HepG2 (cell line): ENCODE measurements around the gene SDK1. TPM values are rescaled to one million over a fixed set of nuclear protein-coding genes. Genes with fewer than 3 reads are reported as not detected.

Experiments used
- ATAC-seq: fragments of 200-7000 bp; cut with Tn5 transposase; 3 replicates; pipeline ENCODE4 v1.9.1; 2020; ENCODE audit warnings: mild to moderate bottlenecking, moderate library complexity
- BruUV-seq: library from RNA; stranded (reverse); fragments of 400-500 nt; replicated peaks from 2 replicates; lab custom pipeline; 2021; lab: Mats Ljungman, UMichigan
- CTCF ChIA-PET: fragments of 300-600 bp; formaldehyde crosslinking; extraction: SDS; loops from one replicate; lab custom pipeline; 2021; ENCODE audit warnings: low total read pairs, inconsistent platforms, low intra/inter-chr PET ratio; lab: Yijun Ruan, JAX
- POLR2A ChIA-PET: fragments of 350-600 bp; sonication (Branson Sonifier 250); formaldehyde crosslinking; loops from one replicate; lab custom pipeline; 2020; ENCODE audit warnings: antibody characterized with exemption, inconsistent platforms; lab: Yijun Ruan, JAX
- DNase-seq: peaks from one replicate; pipeline ENCODE4 v3.0.0-alpha.2; 2015; ENCODE audit warnings: low spot score
- FAIRE-seq: peaks from 3 replicates; lab custom pipeline; 2011; peaks lifted over from hg19 to GRCh38; lab: Jason Lieb, UNC
- H2AFZ ChIP-seq: one replicate; pipeline ENCODE4 v1.6.1; 2011; ENCODE audit warnings: low read length, inconsistent platforms
- H3K27ac ChIP-seq: fragments of 300-600 bp; 3 replicates; pipeline ENCODE4 v1.8.0; 2011; ENCODE audit warnings: mixed run types, mild to moderate bottlenecking, mixed read lengths, low read length, inconsistent platforms; ENCODE audit not compliant: insufficient read depth; ENCODE audit errors: extremely low read length
- H3K27me3 ChIP-seq, 2 experiments: fragments of 200-600 bp in 1 of 2; 2 replicates in 1 of 2; 3 replicates in 1 of 2; pipeline versions ENCODE4 v1.6.0 to v1.8.0; 2011; ENCODE audit warnings: low read length in 2 of 2, mild to moderate bottlenecking in 2 of 2, moderate library complexity in 2 of 2, inconsistent platforms in 1 of 2; ENCODE audit not compliant: insufficient read depth in 2 of 2, control insufficient read depth in 1 of 2
- H3K36me3 ChIP-seq, 2 experiments: fragments of 200-600 bp in 1 of 2; replicated peaks in 1 of 2; 2 replicates in 1 of 2; 3 replicates in 1 of 2; pipeline versions ENCODE4 v1.5.1 to v1.8.0; 2011; ENCODE audit warnings: low read length in 2 of 2, inconsistent platforms in 1 of 2; ENCODE audit not compliant: insufficient read depth in 2 of 2, control insufficient read depth in 1 of 2
- H3K4me1 ChIP-seq: 2 replicates; pipeline ENCODE4 v1.5.1; 2012; ENCODE audit warnings: low read length, inconsistent platforms; ENCODE audit not compliant: insufficient read depth
- H3K4me2 ChIP-seq: 2 replicates; pipeline ENCODE4 v1.6.0; 2011; ENCODE audit warnings: low read depth, low read length, inconsistent platforms
- H3K4me3 ChIP-seq, 3 experiments: fragments of 200-600 bp in 1 of 3; sonication (generic), shearing (Covaris generic) in 1 of 3; replicated peaks in 1 of 3; 2 replicates each; pipeline ENCODE4 v1.5.1; 2011 to 2016; ENCODE audit warnings: low read length in 3 of 3, inconsistent platforms in 2 of 3, low read depth in 2 of 3, mild to moderate bottlenecking in 2 of 3, control low read depth in 1 of 3, mixed read lengths in 1 of 3; ENCODE audit not compliant: insufficient read depth in 1 of 3
- H3K79me2 ChIP-seq: one replicate; pipeline ENCODE4 v1.6.1; 2011; ENCODE audit warnings: low read length, inconsistent platforms; ENCODE audit not compliant: insufficient read depth
- H3K9ac ChIP-seq: 2 replicates; pipeline ENCODE4 v1.6.0; 2011; ENCODE audit warnings: mild to moderate bottlenecking, low read depth, low read length, inconsistent platforms; ENCODE audit not compliant: insufficient read depth
- H3K9me3 ChIP-seq: 2 replicates; pipeline ENCODE4 v1.5.1; 2012; ENCODE audit warnings: mild to moderate bottlenecking, low read length
- H4K20me1 ChIP-seq: 2 replicates; pipeline ENCODE4 v1.6.0; 2011; ENCODE audit warnings: inconsistent platforms, mild to moderate bottlenecking, low read length, moderate library complexity; ENCODE audit not compliant: insufficient read depth
- ARNTL ChIP-seq: sonication (generic); formaldehyde crosslinking; IDR thresholded peaks from 2 replicates; pipeline ENCODE4 v1.4.0; 2020; ENCODE audit warnings: mild to moderate bottlenecking, missing genetic modification reagents
- BCLAF1 ChIP-seq: fragments of 450-650 bp; IDR thresholded peaks from 2 replicates; pipeline ENCODE4 v1.6.1; 2017; ENCODE audit warnings: mild to moderate bottlenecking
- CAMTA2 ChIP-seq: sonication (generic); formaldehyde crosslinking; IDR thresholded peaks from 2 replicates; pipeline ENCODE4 v1.4.0; 2020; ENCODE audit warnings: mild to moderate bottlenecking, missing genetic modification reagents, borderline replicate concordance
- GABPB1 ChIP-seq: IDR thresholded peaks from 2 replicates; pipeline ENCODE4 v1.6.1; 2016; ENCODE audit warnings: mild to moderate bottlenecking, missing genetic modification reagents, moderate library complexity, missing compliant biosample characterization
- HNRNPLL ChIP-seq: fragments of 200-400 bp; formaldehyde crosslinking; IDR thresholded peaks from 2 replicates; pipeline ENCODE4 v1.6.1; 2017; ENCODE audit warnings: mild to moderate bottlenecking, low read depth, low read length; ENCODE audit not compliant: poor library complexity, severe bottlenecking
- JUN ChIP-seq: sonication (generic); formaldehyde crosslinking; IDR thresholded peaks from 2 replicates; pipeline ENCODE4 v1.4.0; 2020; ENCODE audit warnings: mild to moderate bottlenecking, missing genetic modification reagents
- NAIF1 ChIP-seq: sonication (generic); formaldehyde crosslinking; IDR thresholded peaks from 2 replicates; pipeline ENCODE4 v1.5.0; 2020; ENCODE audit warnings: mild to moderate bottlenecking, missing genetic modification reagents, borderline replicate concordance
- ONECUT2 ChIP-seq: sonication (generic); formaldehyde crosslinking; IDR thresholded peaks from 2 replicates; pipeline ENCODE4 v1.4.0; 2020; ENCODE audit warnings: missing genetic modification reagents
- POLR2AphosphoS5 ChIP-seq: IDR thresholded peaks from 2 replicates; pipeline ENCODE4 v1.6.1; 2012; ENCODE audit warnings: low read depth, low read length
- TBP ChIP-seq: sonication (generic); formaldehyde crosslinking; IDR thresholded peaks from 2 replicates; pipeline ENCODE4 v1.5.0; 2020; ENCODE audit warnings: missing genetic modification reagents
- TGIF2 ChIP-seq: IDR thresholded peaks from 2 replicates; pipeline ENCODE4 v1.6.1; 2016; ENCODE audit warnings: control low read depth, missing compliant biosample characterization
- ZBTB10 ChIP-seq: sonication (generic); formaldehyde crosslinking; IDR thresholded peaks from 2 replicates; pipeline ENCODE4 v1.4.0; 2020; ENCODE audit warnings: missing genetic modification reagents, borderline replicate concordance
- ZNF121 ChIP-seq: sonication (generic); formaldehyde crosslinking; IDR thresholded peaks from 2 replicates; pipeline ENCODE4 v1.5.0; 2020; ENCODE audit warnings: mild to moderate bottlenecking, missing genetic modification reagents
- ZNF143 ChIP-seq: sonication (generic); formaldehyde crosslinking; IDR thresholded peaks from 2 replicates; pipeline ENCODE4 v1.4.0; 2020; ENCODE audit warnings: missing genetic modification reagents
- ZNF24 ChIP-seq: fragments of 450-650 bp; IDR thresholded peaks from 2 replicates; pipeline ENCODE4 v1.6.1; 2017; ENCODE audit warnings: antibody characterized with exemption, mild to moderate bottlenecking
- ZNF263 ChIP-seq: sonication (generic); formaldehyde crosslinking; IDR thresholded peaks from 2 replicates; pipeline ENCODE4 v1.4.0; 2020; ENCODE audit warnings: missing genetic modification reagents
- ZNF768 ChIP-seq: sonication (generic); formaldehyde crosslinking; IDR thresholded peaks from 2 replicates; pipeline ENCODE4 v1.4.0; 2020; ENCODE audit warnings: missing genetic modification reagents
- ZNF800 ChIP-seq: sonication (generic); formaldehyde crosslinking; IDR thresholded peaks from 2 replicates; pipeline ENCODE4 v1.4.0; 2020; ENCODE audit warnings: missing genetic modification reagents
- in situ Hi-C: cut with HindIII; loops from 2 replicates; pipeline ENCODE4 v1.10.0; 2017; ENCODE audit warnings: low pct_unique_long_range_greater_than_20kb; ENCODE audit not compliant: extremely low pct_ligation_motif_present
- intact Hi-C: fragments of 100-400 bp; cut with micrococcal nuclease; formaldehyde crosslinking; loops from one replicate; pipeline ENCODE4 v1.10.0; 2022; ENCODE audit not compliant: unreplicated experiment
- polyA plus RNA-seq, 8 experiments: library from polyadenylated mRNA; depleted of rRNA in 3 of 8; stranded (reverse) in 7 of 8; unstranded in 1 of 8; fragments of >200 nt; fragmentation: Illumina TruSeq in 4 of 8; extraction: Trizol in 4 of 8; gene quantifications; 2 replicates each; pipeline versions ENCODE4 v1.2.1 to v1.2.3, GENCODE V29; 2011 to 2016; ENCODE audit warnings: low read depth in 4 of 8, missing spikeins in 1 of 8, mixed read lengths in 1 of 8; ENCODE audit not compliant: insufficient read depth in 1 of 8
- total RNA-seq, 5 experiments: library from RNA; depleted of rRNA; stranded (reverse); fragments of >200 nt; fragmentation: Illumina TruSeq; extraction: Trizol; gene quantifications; 2 replicates each; pipeline ENCODE4 v1.2.3, GENCODE V29; 2016; ENCODE audit warnings: low read depth in 1 of 5

SDK1 gene
- total and polyA plus RNA-seq, 2 of the 13 experiments (the other 11 are each of a cell fraction or from before 2014, with no cell fraction given), result 0.35 to 2.4 TPM

- TF ChIP-seq ZNF768 (CRISPR knock-in tag), result no peak
- no peak for TF ChIP-seq ZNF800 (CRISPR knock-in tag)
Observed at GRCh38 chr7:4066626-4067475, 765.8 kb downstream of the SDK1 start (continued).

GRCh38 chr7:4067476-4067760 lies 766.4 kb downstream of the SDK1 start:
- Histone ChIP-seq H3K9ac (no peak overlapping the region), H3K9me3 (no peaks in the 10 kb centered on the region), H3K4me2 (no peak overlapping the region), H4K20me1 (no peaks in the 10 kb centered on the region), H3K27me3 (no peaks in the 10 kb centered on the region), H3K79me2 (no peaks in the 10 kb centered on the region), H3K27ac (no peak overlapping the region), H3K4me3 (no peak overlapping the region), H3K4me1 (no peaks in the 10 kb centered on the region), H2AFZ (no peak overlapping the region), H3K36me3 (no peaks in the 10 kb centered on the region)
- FAIRE-seq (no peak), ATAC-seq (no peak), DNase-seq (no peak)
- ChIA-PET CTCF (no interaction called here), POLR2A (no interaction called here)
- no TSS peak for BruUV-seq
- in situ Hi-C loops (no loop called here), intact Hi-C loops (no loop called here)
- no peak for TF ChIP-seq TGIF2 (CRISPR knock-in tag)
- no peak for TF ChIP-seq ARNTL
- TF ChIP-seq ZNF143 (CRISPR knock-in tag), result no peak
- no peak for TF ChIP-seq JUN
- TF ChIP-seq GABPB1 (CRISPR knock-in tag), result no peak
- TF ChIP-seq ONECUT2 (CRISPR knock-in tag), result no peak
- TF ChIP-seq BCLAF1, result no peak
- no peak for TF ChIP-seq HNRNPLL
- TF ChIP-seq ZBTB10, result no peak
- TF ChIP-seq NAIF1 (CRISPR knock-in tag), result no peak
- no peak for TF ChIP-seq ZNF121 (CRISPR knock-in tag)
- TF ChIP-seq POLR2AphosphoS5, result no peak
- TF ChIP-seq ZNF24, result no peak
- no peak for TF ChIP-seq ZNF263 (CRISPR knock-in tag)
- no peak for TF ChIP-seq TBP (CRISPR knock-in tag)
- no peak for TF ChIP-seq CAMTA2 (CRISPR knock-in tag)
